RKO (cell line): ENCODE measurements around the gene INPP5A.
"Not testable (repeated sequence)": the region's sequence is repeated elsewhere in the genome, so short reads cannot be mapped to it uniquely, and the experiment has no call there.

ENCODE experiments used
- DNase-seq: peaks from one replicate; pipeline ENCODE4 v3.0.0-alpha.2; 2016; ENCODE audit warnings: low spot score

INPP5A gene

DNA sequence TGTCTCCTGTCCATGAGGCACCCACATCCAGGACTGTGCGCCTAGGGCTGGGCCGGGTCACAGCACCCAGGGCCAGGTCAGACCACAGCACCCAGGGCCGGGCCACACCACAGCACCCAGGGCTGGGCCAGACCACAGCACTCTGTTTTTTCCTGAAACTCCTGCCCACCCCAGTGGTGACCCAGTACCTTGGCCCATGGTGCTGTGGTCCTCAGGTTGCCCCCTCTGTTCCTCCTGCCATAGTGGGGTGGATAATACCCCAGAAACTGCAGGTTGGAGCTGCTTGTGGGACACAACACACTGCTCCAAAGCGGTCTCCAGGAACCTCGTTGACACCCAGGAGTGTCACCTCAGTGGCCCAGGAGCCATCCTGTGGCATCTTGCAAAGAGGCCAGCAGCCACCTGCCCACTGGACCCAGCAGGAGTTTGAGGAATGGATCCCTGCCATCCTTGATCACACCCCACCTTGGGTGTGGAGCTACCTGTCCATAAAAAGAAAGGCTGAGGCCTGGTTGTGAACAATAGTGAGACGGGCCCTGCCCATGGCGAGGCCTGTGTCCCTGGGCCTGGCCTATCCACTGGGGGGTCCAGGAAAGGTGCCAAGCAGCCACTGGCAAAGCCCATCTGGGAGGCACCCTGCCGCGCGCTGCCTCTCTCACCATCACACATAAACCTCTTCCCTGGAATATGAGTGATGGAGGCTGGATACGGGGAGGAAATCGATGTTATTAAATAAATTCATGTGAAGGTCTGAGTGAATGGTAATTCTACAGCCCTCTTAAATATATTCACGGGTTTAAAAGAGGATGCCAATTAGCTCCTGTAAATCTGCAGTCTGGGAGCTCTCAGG, 159.4 kb downstream of the INPP5A start:
- DNase-seq: no peak

DNA sequence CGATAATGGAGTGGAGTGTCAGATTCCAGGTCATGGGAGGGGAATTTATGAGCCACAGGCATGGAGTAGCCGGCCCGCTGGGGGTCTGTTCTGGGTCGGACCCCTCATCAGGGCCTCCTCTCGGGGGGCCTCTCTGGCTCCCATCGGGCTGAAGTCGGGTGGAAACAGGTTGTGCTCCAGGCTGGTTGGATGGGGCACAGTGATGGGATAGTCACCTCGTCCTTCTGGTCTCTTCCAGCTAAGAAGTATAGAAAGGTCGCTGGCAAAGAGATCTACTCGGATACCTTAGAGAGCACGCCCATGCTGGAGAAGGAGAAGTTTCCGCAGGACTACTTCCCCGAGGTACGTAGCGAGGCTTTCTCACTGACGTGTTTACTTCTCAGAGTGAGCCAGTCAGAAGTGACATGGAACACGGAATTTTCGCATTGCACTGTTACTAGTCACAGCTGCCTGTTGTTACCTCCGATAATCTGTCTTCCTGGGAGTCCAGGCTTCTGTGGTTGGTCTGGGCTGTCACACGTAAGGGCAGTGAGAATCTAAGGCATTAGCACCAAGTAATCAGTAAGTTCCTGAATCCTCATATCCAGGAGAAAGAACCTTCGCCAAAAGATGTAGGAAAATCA, 160.1 kb downstream of the INPP5A start:
- DNase-seq: no peak

DNA sequence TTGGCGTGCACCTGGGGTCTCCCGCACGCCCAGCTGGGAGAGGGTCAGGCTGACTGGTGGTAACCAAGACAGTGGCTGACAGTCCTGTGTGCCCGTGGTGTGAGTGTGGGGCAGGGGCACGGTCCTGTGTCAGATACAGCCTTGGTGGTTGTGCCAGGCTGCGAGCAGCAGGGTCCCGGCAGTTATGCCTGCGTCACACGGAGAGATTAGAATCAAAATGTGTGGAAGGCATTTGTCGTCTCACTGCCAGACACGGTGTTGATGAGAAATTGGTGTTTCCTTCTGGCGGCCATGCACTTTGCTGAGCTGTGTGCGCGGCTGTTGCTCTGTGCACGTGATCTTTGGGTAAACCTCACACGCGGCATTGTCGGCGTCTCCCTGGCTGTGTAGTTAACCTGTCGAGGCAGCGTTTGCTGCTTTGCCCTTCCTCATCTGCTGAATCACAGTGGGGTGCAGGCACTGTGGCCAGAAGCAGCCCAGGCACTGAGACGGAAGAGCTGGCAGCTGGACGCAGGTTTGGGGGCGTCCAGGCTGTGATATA, 160.7 kb downstream of the INPP5A start:
- no peak for DNase-seq

DNA sequence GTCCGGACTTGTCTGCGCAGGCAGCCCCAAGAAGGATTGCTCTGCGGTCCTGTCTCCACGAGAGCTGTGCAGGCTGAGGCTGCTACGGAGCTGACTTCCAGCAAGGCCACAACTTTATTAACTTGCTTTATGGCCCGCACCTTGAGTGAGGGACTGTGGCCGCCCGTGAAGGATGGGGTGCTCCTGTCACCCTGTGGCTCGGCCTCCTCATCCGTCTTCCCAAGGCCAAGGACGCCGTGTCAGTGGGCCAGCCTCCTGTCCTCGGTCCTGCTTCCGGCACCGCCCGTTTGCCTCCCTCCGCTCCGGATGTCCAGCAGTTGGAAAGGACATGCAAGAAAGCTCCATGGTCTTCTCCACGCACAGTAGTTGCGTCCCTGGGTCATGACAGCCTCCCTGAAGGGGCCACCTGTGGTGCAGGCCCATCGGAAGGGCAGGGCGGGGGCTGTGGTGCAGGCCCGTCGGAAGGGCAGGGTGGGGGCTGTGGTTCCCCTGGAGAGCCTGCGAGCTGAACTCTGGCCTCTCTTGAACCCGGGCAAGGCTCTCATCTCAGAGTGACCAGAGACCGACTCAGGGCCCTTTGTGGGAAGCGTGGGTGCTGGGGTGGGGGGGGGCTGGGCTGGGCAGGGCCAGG, 161.3 kb downstream of the INPP5A start:
- no peak for DNase-seq

DNA sequence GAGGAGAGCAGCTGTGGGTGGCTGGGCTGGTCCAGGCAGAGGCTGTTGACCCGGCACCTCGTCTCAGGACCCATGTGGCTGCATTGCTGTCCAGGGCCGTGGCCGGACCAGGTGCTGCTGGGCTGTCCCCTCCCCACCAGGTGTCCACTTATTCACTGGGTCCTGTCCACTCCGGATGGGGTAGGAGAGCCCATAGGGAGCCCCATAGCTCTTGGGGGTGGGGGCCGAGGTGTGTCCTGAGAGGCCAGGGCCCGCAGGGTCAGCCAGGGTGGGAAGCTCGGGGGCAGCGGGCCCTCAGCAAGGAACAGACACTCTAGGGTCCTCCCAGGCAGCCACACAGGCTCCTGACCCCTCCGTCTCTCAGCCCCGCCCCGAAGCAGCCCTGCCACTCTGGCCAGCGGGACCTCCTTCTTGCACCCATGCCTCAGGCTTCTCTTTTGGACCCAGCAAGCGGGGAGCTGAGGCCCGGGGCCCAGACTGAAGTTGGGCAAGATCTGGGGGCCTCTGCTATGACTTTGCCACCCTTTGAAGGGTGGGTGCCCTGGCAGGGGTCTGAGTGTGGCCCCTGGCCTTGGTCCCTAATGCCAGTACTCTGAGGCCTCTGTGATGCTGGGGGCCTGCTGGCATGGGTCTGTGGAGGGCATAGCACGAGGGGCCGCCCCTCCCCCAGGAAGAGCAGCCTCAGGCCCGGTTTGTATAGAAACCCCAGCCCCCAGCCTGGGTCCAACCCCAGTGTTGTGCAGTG, 162.0 kb downstream of the INPP5A start:
- DNase-seq: no peak

DNA sequence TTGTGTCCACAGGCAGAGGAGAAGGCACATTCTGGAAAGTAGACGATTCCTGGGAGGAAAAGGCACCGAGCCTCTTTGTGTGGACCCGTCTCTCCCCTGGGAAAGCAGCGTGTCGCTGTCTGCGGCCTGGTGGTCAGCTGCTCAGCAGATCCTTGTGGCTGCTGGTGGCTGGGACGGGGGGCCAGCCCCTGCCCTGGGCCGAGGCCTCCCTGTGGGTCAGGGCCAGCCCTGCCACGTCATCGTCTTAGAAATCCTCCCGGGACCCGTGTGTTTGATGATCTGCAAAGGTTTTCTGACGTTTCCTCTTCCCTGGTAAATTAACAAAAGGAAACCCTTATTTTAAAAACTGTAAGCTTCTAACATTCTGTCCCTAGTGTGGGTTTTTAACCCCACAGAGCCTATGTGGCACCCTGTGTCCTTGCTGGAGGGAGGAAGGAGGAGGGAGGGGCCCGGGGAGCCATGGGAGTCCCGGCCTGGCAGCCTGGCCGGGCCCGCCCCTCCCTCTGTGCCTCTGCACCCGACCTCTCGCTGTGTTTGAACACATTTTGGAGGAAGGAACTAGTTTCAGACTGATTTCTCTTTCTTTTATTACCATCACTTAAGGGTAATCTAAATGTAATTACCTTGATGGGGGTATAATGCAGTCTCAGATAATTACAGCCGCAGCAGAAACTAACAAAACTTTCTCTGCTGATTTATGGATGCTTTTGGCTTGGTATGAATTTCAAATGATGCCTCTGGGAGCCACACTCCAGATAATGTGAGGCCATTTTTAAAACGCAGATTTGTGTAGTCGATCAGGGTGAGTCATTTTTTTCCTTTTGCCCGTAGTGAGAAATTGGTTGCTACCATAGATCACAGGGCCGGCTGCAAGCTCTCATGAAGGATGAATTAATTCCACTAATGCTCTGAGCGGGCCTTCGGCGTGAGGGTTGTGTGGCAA, 162.8 kb downstream of the INPP5A start:
- DNase-seq: no peak

DNA sequence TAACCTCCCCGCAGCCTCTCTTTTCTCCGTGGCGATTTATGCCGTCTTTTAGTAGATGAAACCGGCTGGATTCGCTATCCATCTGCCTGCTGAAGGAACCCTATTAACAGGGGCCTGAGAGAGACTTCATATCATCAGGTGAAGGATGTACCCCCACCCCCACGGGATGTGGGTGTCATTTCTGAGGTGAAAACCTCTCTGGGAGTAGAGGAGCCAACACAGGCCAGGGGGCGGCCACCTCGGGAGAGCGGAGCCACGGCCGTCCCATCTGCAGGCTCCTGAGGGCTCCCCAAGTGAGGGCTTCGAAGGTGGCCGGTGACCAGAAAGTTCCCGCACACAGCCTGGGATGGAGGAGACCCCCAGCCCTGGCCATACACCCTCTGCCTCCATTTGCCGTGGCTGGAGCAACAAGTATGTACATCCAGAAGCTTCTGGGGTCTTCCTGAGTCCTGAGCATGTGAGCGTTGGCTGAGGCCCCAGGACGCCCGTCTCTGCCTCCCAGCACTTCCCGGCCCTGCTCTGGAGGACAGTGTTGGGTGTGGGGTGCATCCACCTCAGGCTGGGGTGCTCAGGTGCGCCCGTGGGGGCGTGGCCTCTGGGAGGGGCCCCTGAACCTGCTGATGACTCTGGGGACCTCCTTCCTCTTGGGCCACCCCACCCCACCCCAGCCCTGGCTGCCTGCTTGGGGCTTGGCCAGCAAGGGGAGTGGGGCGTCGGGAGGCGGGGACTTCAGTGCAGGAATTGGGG, 163.7 kb downstream of the INPP5A start:
- DNase-seq: no peak

DNA sequence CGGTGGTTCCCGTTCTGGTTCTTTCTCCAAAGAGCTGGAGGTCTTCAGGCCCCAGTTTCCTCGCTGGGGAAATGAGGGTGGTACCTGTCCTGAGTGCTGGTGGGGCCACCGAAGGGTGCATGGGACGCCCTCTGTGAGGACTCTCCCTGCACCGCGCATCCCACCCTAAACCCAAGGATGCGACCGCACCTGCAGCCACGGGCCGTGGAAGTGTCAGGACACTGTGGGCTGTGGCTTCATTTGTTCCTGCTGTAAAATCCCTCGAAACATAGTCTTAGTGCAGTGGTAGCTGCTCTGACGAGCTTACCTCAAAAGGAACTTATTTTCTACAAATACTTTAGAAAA, 164.2 kb downstream of the INPP5A start:
- no peak for DNase-seq

DNA sequence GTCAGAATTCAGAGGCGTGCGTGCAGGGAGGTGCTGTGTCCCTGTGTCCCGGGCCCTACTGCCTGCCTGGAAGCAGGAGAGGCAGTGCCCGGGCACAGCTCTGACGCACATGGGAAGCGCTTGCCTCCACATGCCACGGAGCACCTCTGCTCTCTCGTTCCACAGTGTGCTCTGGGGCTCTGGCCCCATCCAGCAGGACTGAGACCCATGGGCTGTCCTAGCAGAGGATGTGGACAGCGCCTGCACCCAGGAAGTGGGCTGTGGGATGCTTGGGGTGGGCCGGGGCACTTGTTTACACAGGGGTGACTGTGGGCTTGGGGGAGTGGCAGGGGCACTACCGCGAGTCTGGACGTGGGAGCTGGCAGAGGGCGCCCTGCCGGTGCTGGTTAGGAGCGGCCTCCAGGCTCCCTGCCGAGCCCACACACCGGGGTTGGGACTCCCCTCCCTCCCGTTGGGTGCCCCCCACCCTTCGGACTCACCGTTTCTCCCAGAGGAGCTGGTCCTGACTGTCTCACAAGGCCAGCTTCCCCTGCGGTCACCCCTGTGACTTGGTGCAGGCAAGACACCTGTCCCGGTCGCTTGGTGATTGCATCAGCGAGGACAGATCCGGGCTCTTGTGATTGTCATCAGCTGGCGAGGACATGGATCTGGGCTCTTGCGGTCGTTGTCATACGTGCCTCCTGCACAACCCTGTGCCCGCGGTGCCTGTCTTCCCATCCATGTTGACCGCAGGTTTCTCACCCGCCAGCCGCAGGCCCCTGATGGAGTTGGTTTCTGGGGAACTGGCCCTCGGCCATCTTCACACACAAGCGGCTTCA, 165.2 kb downstream of the INPP5A start:
- DNase-seq: no peak

DNA sequence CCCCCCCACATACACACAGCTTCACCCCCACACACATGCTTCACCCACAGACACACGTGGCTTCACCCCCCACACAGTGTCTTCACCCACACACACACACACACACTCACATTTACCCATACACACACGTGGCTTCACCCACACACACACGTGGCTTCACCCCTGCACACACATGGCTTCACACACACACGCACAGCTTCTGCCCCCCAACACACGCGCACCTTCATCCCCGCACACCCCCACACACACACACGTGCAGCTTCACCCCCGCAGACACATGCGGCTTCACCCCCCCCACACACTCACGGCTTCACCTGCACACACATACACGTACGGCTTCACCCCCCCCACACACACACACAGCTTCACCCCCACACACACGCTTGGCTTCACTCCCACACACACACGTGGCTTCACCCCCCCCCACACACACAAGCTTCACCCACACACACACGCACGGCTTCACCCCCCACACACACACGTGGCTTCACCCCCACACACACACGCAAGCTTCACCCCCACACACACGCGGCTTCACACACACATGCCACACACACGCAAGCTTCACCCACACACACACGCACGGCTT, 165.9 kb downstream of the INPP5A start:
- no peak for DNase-seq

DNA sequence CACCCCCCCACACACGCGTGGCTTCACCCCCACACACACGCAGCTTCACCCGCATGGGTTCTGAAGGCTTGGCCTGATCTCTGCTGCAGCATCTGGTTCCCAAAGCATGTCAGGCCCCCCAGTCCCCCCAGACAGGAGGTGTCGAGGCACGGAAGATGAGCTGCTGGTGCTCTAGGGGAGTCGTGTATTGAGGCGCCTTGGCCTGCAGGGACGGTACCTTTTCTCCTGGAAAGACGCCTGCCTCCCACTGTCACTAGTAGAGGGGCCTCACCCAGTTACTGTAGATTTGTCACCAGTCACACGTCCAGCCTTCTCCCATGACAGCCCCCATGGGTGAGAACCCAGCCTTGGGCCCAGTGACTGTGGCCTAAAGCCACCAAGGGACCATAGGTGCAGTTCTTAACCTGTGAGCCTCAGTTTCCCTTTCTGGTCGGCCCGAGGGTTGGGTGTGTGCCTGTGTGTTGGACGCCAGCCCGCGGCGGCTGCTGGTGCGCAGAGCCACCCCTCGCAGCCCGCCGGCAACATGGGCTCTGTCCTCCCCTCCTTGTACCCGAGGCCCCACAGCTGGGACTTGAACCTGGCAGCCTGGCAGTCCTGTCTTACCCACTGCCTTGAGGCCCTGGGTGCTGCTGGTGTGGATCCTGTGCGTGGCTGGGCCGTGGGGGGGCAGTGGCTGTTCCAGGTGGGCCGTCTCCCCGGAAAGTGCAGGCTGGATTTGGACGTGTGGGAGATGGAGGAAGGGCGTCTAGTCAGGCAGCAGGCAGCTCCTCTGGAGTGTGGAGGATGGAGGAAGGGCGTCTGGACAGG, 166.6 kb downstream of the INPP5A start:
- no peak for DNase-seq

DNA sequence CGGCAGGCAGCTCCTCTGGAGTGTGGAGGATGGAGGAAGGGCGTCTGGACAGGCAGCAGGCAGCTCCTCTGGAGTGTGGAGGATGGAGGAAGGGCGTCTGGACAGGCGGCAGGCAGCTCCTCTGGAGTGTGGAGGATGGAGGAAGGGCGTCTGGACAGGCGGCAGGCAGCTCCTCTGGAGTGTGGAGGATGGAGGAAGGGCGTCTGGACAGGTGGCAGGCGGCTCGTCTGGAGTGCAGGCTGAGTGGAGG, 167.2 kb downstream of the INPP5A start:
- DNase-seq: not testable (repeated sequence)

DNA sequence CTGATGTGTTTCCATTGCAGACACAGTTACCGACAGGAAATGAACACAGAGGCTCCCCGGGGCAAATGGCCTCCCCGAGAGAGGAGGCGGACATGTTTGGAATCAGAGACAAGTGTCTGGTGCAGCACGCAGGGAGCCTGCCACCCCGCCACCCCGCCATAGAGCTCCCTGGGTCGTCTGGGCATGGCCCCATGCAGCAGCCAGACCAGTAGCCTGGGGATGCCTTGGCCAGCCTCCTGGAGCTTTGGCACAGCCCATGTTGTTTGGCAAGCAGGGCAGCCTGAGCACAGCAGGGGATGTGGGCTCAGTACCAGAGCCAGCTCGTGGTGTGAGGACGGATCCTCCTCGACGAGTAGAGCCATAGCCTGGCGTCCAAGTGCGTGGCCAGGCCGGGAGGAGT, 167.6 kb downstream of the INPP5A start:
- DNase-seq: no peak

DNA sequence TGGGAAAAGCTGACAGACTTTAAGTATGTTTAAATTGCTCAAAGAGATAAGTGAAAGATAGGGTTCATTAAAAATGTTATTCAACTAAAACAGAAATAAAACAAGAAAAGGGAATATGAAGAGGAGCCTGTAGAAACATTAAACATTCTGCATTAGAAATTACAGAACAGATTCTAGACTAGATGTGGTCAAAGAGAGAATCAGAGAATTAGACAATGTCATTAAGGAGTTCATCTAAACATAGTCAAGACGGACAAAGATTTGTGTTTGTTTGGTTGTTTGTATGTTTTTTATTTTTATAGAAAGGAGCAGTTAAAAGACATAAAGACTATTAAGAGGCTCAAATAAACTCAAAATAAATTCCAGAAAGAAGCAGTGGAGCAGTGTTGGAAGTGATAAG, 168.4 kb downstream of the INPP5A start:
- no peak for DNase-seq

DNA sequence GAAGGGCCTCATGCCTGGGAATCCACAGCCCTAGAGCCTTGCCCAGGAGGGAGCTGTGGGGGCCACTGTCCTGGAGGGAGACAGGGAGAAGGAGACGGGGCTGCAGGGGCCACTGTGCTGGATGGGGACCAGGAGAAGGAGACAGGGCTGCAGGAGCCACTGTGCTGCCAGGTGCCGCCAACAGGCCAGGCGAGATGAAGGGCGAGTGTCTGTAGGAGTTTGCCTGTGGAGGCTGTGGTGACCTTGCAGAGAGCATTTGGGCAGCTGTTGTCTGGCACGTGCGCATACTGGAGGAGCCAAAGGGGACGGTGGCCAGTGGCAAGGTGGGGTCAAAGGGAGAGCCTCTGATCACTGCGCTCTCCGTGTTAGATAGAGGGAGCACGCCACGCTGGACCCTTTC, 169.1 kb downstream of the INPP5A start:
- no peak for DNase-seq

DNA sequence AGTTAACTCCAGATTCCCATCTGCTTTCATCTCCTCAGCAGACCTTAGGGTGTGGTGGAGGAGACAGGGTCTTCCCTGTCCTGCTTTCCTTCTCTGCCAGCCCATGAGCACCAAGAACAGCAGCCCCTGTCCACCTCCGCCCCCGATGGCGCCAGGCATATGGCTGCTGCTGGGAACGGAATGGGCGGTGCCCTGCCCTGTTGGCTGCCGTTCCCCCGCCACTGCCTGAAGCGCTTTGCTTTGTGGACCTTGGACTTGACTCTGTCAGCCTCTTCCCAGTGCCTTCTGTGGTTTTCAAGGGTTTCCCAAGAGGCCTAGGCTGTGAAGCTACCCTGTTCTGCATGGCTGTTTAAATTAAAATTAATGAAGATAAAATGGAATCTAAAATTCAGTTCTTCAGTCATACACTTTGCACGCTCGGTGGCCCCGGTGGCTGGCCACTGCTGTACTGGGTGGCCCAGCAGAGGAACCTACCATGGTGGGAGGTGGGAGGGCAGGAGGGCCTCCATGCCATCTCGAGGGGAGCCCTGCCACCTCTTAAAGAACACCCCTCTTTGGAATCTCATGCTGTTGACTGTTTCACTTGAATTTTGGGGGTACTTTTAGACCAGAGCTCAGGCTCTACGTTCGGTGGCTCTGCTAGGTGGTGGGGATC, 169.7 kb downstream of the INPP5A start:
- no peak for DNase-seq

DNA sequence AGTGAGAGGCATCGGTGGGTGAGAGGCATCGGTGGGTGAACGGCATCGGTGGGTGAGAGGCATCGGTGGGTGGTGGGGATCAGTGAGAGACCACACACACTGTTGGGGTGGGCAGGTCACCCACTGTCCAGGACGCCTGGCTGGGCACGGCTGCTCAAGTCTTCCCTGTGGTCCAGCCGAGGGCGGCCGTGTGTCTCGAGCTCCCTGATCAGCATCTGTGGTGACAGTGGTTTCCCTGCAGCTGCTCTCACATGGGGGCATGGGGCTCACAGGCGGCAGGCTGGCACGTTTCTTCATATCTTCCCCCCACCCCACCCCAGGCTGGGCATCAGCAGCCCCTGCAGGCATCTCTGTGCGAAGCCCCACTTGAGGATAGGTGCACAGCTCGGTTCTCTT, 170.2 kb downstream of the INPP5A start:
- no peak for DNase-seq

DNA sequence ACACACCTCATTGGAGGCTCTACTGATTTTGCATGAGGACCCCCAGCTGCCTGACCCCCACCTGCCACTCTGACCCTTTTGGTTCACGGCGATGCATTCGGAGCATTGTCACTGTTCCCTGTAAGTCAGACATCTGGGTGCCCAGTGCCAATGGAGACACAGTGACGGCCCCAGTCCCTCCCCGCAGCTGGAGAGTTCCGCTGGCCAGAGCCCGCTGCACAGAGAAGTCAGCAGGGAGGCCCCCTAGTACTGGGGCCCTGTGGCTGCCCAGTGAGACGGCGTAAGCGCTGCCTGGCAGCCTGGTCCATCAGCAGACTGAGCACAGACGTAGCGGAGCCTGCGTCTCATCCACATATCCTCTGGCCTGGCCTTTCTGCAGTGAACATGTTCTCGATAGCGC, 170.9 kb downstream of the INPP5A start:
- DNase-seq: no peak
